DLD1 (cell line): Measurements from ENCODE around the gene TRIM49.
"Not testable (repeated sequence)": the region's sequence is repeated elsewhere in the genome, so short reads cannot be mapped to it uniquely, and the experiment has no call there.

Source experiments
- in situ Hi-C: cut with HindIII; loops from 2 replicates; pipeline ENCODE4 v1.10.0; 2017; ENCODE audit warnings: low sequenced_read_pairs

TRIM49 gene, protein sequence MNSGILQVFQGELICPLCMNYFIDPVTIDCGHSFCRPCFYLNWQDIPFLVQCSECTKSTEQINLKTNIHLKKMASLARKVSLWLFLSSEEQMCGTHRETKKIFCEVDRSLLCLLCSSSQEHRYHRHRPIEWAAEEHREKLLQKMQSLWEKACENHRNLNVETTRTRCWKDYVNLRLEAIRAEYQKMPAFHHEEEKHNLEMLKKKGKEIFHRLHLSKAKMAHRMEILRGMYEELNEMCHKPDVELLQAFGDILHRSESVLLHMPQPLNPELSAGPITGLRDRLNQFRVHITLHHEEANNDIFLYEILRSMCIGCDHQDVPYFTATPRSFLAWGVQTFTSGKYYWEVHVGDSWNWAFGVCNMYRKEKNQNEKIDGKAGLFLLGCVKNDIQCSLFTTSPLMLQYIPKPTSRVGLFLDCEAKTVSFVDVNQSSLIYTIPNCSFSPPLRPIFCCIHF

DNA sequence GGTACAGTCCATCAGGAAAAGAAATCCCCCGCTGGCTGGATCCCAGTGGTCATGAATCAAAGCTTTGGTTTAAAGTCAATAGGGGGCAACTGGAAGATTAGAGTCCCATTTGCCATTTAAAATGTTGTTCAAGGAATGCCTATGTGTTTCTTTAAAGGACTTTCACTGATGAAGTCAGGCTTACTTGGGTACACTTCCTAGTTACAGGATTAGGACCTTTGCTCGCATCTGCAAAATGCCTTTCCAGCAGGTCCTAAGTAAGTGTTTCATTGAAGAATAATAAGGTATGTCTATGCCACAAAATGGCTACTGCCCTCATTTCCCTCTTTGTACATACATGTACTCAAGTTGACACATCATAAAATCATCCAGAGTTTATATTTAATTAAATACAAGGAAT lies at the start of gene TRIM49:
TRIM49 (minus strand) TSS at position 101 of the 400 bp plus-strand sequence. CDS start 4,106 bp downstream, outside the sequence.
- in situ Hi-C loops, result not testable (repeated sequence)

DNA sequence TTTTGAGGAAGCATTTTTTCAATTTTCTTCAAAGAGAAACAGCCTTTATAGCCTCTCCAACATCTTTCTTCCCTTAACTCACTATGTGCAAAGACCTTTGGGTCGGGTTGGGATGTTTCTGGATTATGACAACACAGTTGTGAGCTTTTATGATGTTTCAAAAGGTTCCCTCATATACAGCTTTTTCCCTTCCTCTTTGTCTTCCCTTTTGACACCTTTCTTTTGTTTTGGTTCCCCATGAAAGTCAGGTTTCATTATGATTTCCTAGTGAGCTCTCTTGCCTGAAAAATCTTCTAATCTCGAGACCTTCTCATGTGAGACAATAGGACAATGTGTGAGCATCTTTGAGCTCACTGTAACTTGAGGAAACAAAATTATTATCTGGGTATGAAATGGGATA lies 18.3 kb upstream of the TRIM49 start:
- in situ Hi-C loops, result not testable (repeated sequence)

DNA sequence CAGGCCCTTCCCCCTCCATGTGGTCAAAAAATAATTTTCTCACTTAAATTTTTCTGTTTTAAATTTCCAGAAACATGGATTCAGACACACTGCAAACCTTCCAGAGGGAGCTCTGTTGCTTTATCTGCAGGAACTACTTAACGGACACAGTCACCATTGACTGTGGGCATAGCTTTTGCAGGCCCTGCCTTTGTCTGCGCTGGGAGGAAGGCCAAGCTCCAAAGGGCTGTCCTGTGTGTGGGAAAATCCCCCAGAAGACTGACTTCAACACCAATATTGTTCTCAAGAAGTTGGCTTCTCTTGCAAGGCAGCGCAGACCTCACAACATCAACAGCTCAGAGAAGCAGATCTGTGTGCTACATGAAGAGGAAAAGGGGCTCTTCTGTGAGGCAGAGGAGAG lies 11.6 kb upstream of the TRIM49 start:
- in situ Hi-C loops, result not testable (repeated sequence)

DNA sequence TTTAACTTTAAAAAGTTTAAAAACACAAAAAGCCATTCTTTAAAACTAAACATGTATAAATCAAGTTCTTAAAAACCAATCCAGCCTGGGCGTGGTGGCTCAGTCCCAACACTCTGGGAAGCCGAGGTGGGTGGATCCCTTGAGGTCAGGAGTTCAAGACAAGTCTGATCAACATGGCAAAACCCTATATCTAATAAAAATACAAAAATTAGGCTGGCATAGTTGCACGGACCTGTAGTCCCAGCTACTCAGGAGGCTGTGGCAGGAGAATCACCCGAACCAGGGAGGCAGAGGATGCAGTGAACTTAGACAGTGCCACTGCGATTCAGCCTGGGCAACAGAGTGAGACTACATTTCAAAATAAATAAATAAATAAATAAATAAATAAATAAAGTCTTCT lies 5.2 kb upstream of the TRIM49 start:
- in situ Hi-C loops, result not testable (repeated sequence)

DNA sequence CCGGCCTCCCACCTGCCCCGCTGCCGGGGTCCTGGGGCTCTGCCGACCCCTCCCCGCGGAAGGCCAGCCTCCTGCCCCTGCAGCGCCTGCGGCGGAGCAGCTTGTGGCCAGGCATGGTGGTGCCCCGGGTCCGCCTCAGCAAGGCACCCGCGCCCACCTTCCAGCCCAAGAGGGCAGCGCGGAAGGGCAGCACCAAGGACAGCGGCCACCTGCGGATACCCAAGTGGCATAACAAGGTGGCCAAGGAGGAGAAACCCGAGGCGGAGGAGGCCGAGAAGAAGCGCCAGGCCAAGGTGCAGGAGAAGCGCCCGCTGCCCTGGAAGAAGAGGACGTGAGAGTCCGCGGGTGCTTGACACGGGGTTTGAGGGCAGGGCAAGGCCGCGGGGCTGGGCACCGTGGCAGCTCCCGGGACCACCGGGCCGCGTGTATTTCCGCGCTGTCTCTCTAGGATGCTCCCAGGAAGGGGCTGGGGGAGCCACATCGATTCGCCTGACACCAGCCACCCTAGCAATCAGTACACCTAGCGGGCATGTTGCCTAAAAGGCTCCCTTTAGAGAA lies 20.8 kb downstream of the TRIM49 start:
- in situ Hi-C loops, result not testable (repeated sequence)

DNA sequence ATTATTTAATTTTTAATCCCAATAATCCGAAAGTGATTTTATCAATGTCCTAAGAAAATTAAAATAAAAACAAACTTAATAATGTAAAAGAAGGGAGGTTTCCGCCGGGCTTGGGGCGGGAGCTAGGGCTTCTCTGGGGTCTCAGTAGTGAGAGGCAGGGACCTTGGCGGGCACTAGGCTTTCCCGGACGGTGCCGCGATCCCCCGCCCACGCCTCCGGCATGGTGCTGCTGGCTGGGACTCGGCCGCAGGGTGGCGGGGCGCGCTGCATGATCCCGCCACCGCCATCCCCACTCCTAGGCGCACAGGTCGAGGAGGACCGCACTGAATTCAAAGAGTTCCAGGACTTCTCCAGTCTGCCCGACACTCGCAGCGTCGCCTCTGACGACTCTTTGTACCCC lies 22.6 kb downstream of the TRIM49 start:
- in situ Hi-C loops, result not testable (repeated sequence)

DNA sequence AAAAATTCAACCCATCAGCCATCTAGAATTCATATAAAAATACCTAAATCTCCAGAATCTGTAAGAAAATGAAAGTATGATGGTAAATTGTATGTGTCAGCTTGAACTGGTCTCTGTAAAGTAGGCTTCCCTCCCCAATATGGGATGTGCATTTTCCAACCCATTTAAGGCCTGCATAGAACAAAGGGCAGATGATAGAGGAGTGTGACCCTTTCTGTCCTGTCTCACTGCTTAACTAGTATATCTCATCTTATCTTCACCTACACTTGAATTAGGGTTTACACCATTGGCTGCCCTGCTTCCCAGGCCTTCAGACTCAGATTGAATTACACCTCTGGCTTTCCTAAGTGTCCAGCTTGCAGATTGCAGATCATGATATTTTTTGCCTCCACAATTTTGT lies 57.6 kb downstream of the TRIM49 start:
- in situ Hi-C loops, result not testable (repeated sequence)
